Measurements from ENCODE around the gene TBC1D1.
A peak's percentile ranks its signal among the peaks of the same experiment; 100 is the strongest.

The TBC1D1 gene

GRCh38 chr4:38062088-38062775, 171.3 kb downstream of the TBC1D1 start:
- DNase-seq, result peak; percentile 76

GRCh38 chr4:38062776-38063097, 171.9 kb downstream of the TBC1D1 start:
- no peak for DNase-seq

- no peak for DNase-seq
Observed at GRCh38 chr4:38065176-38065575, 174.3 kb downstream of the TBC1D1 start.

- no peak for DNase-seq
Observed at GRCh38 chr4:38065900-38066299, 175.0 kb downstream of the TBC1D1 start.

GRCh38 chr4:38067499-38067898, 176.6 kb downstream of the TBC1D1 start:
- no peak for DNase-seq

DNA sequence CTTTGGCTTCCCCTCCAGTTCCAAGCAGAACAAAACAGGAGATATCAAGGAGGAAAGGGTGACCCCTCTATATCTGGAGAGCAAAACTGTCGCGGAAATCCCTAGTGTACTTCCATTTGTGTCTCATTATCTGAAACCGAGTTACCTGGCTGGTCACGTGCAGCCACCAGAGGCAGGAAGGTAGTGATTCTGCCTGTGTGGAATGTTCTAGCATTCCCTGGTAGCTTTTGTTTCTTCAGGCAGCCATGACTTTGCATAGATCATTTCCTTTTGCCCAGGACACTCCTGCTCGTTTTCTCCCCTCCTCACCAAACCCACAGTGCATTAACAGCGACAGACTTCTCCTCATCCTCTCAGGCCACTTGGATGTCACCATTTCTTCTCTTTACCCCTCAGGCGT, 177.2 kb downstream of the TBC1D1 start:
- DNase-seq, result no peak

DNA sequence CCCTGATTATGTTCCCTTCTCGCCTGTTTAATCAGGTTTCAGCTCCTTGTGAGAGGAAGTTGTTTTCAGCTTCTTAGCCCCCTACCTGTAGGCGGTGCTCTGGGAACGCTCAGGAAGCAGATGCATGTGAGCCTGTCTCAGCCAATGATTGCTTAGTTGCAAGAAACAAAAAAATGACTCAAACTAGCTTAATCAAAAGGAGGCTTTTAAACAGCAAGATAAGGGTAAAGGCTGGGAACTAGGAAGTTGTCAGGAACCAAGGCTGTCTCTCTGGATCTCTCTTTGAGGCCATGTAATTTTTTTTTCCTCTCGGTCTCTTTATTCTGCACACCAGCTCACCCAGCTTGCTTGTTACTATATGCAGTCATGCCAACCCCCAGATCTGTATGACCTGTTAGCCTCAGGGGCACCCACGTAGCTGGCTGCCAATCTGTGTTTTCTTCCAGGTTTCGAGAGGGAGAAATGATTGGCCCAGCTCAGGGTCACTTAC, 178.4 kb downstream of the TBC1D1 start:
- DNase-seq, result peak; percentile 58

DNA sequence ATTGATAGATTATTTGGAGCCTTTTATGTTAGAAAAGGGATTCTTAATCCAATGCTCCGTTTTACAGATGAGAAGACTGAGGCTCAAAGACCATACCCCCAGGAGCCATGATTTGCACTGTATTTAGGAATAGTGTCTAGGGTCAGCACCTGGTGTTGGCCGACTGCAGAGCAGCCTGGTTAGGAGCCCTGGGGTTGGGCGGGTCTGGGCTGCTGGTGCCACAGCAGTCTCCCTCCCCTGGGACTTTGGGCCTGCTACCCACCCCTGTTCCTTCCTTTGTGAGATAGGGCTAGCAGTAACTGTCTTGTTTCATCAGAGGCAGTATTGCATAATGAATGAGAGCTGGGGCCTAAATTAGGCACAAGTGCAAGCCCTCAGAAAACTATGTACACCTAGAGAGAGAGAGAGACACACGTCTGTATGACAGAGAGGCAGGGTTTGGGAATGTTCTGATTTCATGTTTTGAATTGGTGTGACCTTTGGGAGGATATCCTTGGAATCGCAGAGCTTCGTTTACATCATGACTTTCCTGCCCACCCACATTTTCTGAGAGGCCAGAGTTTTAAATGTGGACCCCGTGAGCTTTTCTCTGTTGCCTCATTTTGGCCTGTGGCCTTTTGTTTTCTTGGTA, 181.0 kb downstream of the TBC1D1 start:
- no peak for DNase-seq

DNA sequence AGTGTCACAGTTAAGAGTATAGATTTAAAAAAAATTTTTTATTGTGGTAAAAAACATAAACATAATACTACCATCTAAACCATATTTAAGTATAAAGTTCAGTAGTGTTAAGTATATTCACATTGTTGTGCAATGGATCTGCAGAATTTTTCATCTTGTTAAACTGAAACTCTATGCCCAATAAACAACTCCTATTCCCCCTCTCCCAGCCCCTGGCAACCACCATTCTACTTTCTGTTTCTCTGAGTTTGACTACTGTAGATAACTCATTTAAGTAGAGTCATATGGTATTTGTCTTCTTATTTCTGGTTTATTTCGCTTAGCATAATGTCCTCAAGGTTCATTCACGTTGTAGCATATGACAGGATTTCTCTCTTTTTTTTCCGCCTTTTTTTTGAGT, 181.7 kb downstream of the TBC1D1 start:
- no peak for DNase-seq

- DNase-seq, result no peak
Observed at GRCh38 chr4:38073596-38074234, 182.8 kb downstream of the TBC1D1 start.

- peak; percentile 60 for DNase-seq
Observed at GRCh38 chr4:38075370-38076152, 184.7 kb downstream of the TBC1D1 start.

DNA sequence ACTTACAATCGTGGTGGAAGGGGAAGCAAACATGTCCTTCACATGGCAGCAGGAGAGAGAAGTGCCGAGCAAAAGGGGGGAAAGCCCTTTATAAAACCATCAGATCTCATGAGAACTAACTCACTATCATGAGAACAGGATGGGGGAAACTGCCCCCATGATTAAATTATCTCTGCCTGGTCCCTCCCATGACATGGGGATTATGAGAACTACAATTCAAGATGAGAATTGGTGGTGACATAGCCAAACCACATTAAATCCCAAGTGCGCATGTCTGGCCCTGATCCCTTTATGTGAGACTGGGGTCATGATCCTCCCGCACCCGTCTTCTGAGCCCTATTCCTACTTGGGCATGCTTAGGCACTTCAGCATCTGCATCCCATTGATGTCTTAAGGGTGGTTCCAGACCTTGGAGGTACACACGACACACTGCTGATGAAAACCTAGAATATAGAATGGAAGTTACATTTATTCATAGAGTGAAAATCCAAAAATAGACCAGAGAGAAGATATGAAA, 185.3 kb downstream of the TBC1D1 start:
- DNase-seq, result no peak

- DNase-seq, result no peak
Observed at GRCh38 chr4:38077791-38078489, 187.1 kb downstream of the TBC1D1 start.

- peak; percentile 82 for DNase-seq
Observed at GRCh38 chr4:38078590-38079421, 187.9 kb downstream of the TBC1D1 start.

DNA sequence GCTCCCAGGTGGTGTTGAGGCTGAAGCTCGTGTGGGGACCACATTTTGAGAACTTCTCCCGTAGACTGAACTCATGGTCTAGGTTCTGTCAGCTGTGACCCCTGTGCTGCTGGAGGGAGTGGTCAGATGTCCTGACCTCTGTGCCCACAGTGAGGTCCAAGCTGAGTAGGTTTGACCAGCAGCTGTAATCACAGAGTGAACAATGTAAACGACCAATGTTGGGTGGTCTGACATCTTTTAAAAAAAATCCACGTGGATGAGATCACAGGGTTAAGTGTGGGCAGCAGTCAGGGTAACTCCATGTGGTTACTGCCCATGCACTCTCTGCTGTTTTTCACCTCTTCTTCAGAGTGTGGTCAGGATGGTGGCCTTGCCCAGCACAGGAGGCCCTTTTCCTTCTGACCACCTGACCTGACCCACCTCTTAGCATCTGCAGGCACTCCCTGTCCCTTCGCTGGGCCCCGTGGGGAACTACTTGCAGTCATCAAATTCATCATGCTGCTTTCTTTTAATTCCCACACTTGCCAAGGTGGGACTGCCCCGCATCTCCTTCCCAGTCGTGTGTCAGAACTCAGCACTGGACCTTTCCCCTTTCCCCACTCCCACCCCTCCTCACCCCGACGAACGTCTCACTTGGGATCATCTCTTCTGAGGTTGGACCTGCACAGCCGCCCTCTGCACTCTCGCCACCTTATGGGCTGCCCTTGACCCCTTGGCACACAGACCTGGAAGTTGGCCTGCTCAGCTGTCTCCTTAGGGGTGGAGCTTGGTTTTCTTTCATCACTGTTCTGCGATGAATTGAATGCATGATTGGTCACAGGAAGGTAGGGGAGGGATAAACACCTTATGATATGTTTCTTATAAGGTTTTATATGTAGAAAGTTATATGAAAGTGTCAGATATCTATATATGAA, 189.4 kb downstream of the TBC1D1 start:
- DNase-seq, result no peak

- no peak for DNase-seq
Observed at GRCh38 chr4:38082021-38082420, 191.1 kb downstream of the TBC1D1 start.

GRCh38 chr4:38082424-38083385, 191.8 kb downstream of the TBC1D1 start:
- DNase-seq, result peak; percentile 89

DNA sequence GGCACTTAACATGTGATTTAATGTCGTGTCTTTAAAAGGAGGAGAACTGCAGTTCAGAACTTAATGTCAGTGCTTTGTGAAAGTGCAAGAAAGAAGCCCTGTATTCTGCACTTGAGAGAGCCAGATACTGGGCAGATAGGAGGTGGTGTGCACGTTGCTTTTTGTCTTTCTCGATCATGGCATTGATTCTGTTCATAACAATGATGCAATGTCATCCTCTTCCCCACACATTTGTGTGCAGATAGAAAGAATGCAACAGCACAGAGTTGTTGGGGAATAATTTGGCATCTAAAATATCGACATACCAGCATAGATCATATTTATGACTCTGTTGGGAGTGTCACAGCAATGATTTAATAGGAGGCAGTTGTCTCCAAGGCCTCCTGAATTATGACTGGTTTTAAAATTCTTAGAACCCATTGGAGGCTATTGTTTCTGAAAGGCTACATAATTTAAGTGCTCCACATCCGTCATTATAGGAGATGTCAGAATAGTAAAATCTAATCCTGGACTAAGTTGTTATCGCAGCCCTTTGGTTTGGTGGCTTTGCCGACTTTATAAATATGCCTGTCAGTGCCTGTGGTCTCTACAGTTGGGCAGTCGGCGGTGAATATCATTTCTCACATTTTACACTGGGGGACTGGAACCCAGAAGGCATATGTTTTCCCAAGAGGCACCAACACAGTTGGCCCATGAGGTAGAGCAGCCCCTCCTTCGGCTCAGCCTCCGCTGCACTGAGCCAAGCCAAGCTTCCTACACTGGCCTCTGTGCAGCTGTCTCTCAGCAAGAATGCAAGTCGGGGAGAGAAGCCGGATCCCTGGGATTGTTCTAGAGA, 194.2 kb downstream of the TBC1D1 start:
- DNase-seq, result peak; percentile 87
